ENCODE results near the gene SPDEF.

Gene SPDEF

GRCh38 chr6:34511915-34512737 is 44.0 kb downstream of the SPDEF start:
- ATAC-seq (no peak), DNase-seq (no peak)
- H3K27ac Mint-ChIP-seq: peak overlapping the region in 1 of 2 donors; percentile 38
- peaks cover 8 to 10% of the 10 kb centered on the region in 2 donors for H3K9me3 Mint-ChIP-seq
- H3K4me1 Mint-ChIP-seq: no peaks in the 10 kb centered on the region
- H3K27me3 Mint-ChIP-seq: peaks cover 10% of the 10 kb centered on the region
- H3K4me3 Mint-ChIP-seq: no peak overlapping the region

- H3K4me1 Mint-ChIP-seq: no peaks in the 10 kb centered on the region
These were observed 44.8 kb downstream of the SPDEF start for GRCh38 chr6:34511214-34511914.

GRCh38 chr6:34510299-34510698 is 45.8 kb downstream of the SPDEF start:
- no peak for ATAC-seq
- no peak for DNase-seq
- Mint-ChIP-seq H3K4me3 (no peak overlapping the region), H3K27me3 (peaks cover 10% of the 10 kb centered on the region), H3K27ac (no peak overlapping the region), H3K9me3 (peaks cover 8 to 10% of the 10 kb centered on the region in 2 donors), H3K4me1 (no peaks in the 10 kb centered on the region)

More at GRCh38 chr6:34511214-34511914, 44.8 kb downstream of the SPDEF start:
- H3K27ac Mint-ChIP-seq: peak overlapping the region in 1 of 2 donors; percentile 78
- DNase-seq (no peak), ATAC-seq (no peak)
- peaks cover 8 to 10% of the 10 kb centered on the region in 2 donors for H3K9me3 Mint-ChIP-seq
- H3K4me3 Mint-ChIP-seq: no peak overlapping the region
- peaks cover 10% of the 10 kb centered on the region for H3K27me3 Mint-ChIP-seq

DNA sequence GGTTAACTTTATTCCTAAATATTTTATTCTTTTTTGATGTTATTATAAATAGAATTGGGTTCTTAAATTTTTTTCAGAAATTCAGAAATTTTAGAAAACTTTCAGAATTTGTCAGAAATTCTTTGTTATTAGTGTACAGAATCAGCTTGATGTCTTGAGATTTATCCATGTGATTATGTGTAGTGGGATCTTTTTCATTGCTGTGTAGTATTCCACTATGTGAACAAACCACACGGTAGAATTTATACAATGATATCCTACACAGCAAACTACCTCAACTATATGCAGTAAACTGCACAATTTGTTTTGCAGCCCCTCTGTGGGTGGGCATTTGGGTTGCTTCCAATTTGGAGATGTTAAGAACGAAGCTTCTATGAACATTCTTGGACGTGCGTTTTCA is 46.3 kb downstream of the SPDEF start:
- no peak for ATAC-seq
- no peaks in the 10 kb centered on the region for H3K4me1 Mint-ChIP-seq

GRCh38 chr6:34508425-34508824 is 47.7 kb downstream of the SPDEF start:
- DNase-seq: no peak
- no peak for ATAC-seq
- peaks cover 8 to 10% of the 10 kb centered on the region in 2 donors for H3K9me3 Mint-ChIP-seq
- no peak overlapping the region for H3K4me3 Mint-ChIP-seq
- H3K4me1 Mint-ChIP-seq: no peaks in the 10 kb centered on the region
- no peaks in the 10 kb centered on the region for H3K27me3 Mint-ChIP-seq
- no peak overlapping the region for H3K27ac Mint-ChIP-seq

More for the DNA sequence above, 46.3 kb downstream of the SPDEF start:
- Mint-ChIP-seq H3K9me3 (peaks cover 8 to 10% of the 10 kb centered on the region in 2 donors), H3K27me3 (peaks cover 8% of the 10 kb centered on the region), H3K4me3 (no peak overlapping the region), H3K27ac (no peak overlapping the region)
- no peak for DNase-seq

GRCh38 chr6:34506718-34507117 is 49.4 kb downstream of the SPDEF start:
- H3K9me3 Mint-ChIP-seq: peaks cover 8 to 10% of the 10 kb centered on the region in 2 donors
- H3K4me1 Mint-ChIP-seq: no peaks in the 10 kb centered on the region
- H3K4me3 Mint-ChIP-seq: no peak overlapping the region
- no peak overlapping the region for H3K27ac Mint-ChIP-seq
- H3K27me3 Mint-ChIP-seq: no peaks in the 10 kb centered on the region
- DNase-seq (no peak), ATAC-seq (no peak)

- DNase-seq (no peak), ATAC-seq (no peak)
- Mint-ChIP-seq H3K27ac (peak overlapping the region in 1 of 2 donors; percentile 72), H3K27me3 (no peaks in the 10 kb centered on the region), H3K9me3 (peaks cover 0 to 7% of the 10 kb centered on the region in 2 donors), H3K4me3 (no peak overlapping the region), H3K4me1 (no peaks in the 10 kb centered on the region)
These were observed 58.7 kb downstream of the SPDEF start for GRCh38 chr6:34497411-34497810.

- peaks cover 3% of the 10 kb centered on the region for H3K4me1 Mint-ChIP-seq
- no peak overlapping the region for H3K27ac Mint-ChIP-seq
- H3K27me3 Mint-ChIP-seq: no peaks in the 10 kb centered on the region
- H3K9me3 Mint-ChIP-seq: peaks cover 0 to 6% of the 10 kb centered on the region in 2 donors
- DNase-seq: no peak
- no peak for ATAC-seq
- H3K4me3 Mint-ChIP-seq: no peak overlapping the region
These were observed 59.9 kb downstream of the SPDEF start for GRCh38 chr6:34496103-34496685.

DNA sequence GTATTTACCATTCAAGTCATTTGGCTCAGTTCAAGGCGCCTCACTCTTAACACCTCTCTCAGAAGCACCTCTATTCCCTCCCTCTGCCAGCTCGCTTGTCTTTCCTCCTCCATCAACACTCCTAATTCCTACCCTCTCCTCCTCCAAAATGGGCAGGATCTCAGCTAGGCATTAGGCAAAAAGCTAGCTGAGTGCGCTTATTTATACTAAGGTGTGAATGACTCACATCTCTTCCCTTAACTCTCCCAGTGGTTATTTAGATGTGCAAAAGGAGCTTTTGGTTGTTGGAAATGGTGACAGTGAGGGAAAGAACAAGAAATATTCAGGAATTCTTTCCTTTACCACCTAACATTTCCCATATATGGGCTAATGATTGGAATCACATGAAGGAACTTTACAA is 61.2 kb downstream of the SPDEF start:
- Mint-ChIP-seq H3K9me3 (no peaks in the 10 kb centered on the region), H3K4me3 (no peak overlapping the region)

DNA sequence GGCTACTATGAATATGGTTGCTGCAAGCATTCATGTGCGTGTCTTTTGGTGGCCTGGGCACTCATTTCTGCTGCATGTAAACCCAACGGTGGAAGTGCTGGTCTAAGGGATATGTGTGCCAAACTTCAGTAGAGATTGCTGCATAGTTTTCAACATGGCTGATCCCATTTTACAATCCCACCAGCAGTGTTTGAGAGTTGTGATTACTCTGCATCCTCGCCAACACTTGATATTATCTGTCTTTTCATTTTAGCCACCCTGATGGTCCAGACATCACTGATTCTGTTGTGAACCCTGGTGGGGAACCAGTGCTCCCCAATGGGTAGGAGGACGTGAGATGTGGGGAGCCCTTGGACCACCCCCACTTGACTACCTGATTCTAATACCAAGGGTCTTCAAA is 62.8 kb downstream of the SPDEF start:
- ATAC-seq: no peak
- H3K4me1 Mint-ChIP-seq: peaks cover 20% of the 10 kb centered on the region
- no peak overlapping the region for H3K4me3 Mint-ChIP-seq
- H3K27ac Mint-ChIP-seq: no peak overlapping the region
- H3K27me3 Mint-ChIP-seq: no peaks in the 10 kb centered on the region
- DNase-seq: no peak
- no peaks in the 10 kb centered on the region for H3K9me3 Mint-ChIP-seq

More for the DNA sequence above, 61.2 kb downstream of the SPDEF start:
- Mint-ChIP-seq H3K27me3 (no peaks in the 10 kb centered on the region), H3K27ac (no peak overlapping the region), H3K4me1 (peaks cover 11% of the 10 kb centered on the region)
- ATAC-seq (no peak), DNase-seq (no peak)

GRCh38 chr6:34491091-34491430 is 65.1 kb downstream of the SPDEF start:
- ATAC-seq: no peak
- Mint-ChIP-seq H3K27ac (peak overlapping the region; percentile 50 to 66), H3K4me3 (no peak overlapping the region), H3K9me3 (no peaks in the 10 kb centered on the region), H3K27me3 (no peaks in the 10 kb centered on the region), H3K4me1 (peaks cover 29% of the 10 kb centered on the region)
- no peak for DNase-seq

- Mint-ChIP-seq H3K27ac (peak overlapping the region in 1 of 2 donors; percentile 13), H3K4me1 (peaks cover 34% of the 10 kb centered on the region), H3K4me3 (no peak overlapping the region), H3K9me3 (no peaks in the 10 kb centered on the region), H3K27me3 (no peaks in the 10 kb centered on the region)
- DNase-seq (no peak), ATAC-seq (no peak)
These were observed 65.6 kb downstream of the SPDEF start for GRCh38 chr6:34490390-34491090.

DNA sequence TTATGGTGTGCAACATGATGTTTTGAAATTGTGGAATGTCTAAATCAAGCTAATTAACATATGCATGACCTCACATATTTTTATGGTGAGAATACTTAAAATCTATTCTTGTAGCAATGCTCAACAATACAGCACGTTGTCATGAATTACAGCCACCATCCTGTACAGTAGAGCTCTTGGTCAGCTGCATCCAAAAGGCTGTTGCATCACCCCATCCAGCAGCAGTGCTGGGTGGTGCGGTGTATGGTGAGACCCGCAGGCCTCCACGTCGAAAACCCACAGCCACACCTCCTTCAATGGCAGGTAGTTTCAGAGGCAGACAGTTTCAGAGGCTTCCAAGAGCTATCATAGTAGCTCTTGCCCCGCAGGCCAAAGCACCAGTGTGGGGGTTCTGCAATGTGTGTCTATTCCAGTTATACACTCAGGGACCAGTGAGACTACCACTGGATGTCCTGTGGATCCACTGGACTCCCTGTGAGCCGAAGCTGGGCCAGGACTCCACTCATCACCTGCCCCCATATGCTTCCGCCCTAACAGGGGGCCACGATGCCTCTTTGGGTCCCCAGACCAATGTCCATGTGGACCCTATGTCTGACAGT is 66.8 kb downstream of the SPDEF start:
- ATAC-seq (no peak), DNase-seq (no peak)
- Mint-ChIP-seq H3K9me3 (no peaks in the 10 kb centered on the region), H3K4me1 (peaks cover 46% of the 10 kb centered on the region), H3K4me3 (no peak overlapping the region), H3K27ac (no peak overlapping the region), H3K27me3 (no peaks in the 10 kb centered on the region)
